ENCODE results near the gene NOB1. TPM values are rescaled to one million over a fixed set of nuclear protein-coding genes. Genes with fewer than 3 reads are reported as not detected.
"Not testable (repeated sequence)": the region's sequence is repeated elsewhere in the genome, so short reads cannot be mapped to it uniquely, and the experiment has no call there.

The NOB1 gene
- total RNA-seq, 1 donor from 2014 or later = 20.2 TPM

DNA sequence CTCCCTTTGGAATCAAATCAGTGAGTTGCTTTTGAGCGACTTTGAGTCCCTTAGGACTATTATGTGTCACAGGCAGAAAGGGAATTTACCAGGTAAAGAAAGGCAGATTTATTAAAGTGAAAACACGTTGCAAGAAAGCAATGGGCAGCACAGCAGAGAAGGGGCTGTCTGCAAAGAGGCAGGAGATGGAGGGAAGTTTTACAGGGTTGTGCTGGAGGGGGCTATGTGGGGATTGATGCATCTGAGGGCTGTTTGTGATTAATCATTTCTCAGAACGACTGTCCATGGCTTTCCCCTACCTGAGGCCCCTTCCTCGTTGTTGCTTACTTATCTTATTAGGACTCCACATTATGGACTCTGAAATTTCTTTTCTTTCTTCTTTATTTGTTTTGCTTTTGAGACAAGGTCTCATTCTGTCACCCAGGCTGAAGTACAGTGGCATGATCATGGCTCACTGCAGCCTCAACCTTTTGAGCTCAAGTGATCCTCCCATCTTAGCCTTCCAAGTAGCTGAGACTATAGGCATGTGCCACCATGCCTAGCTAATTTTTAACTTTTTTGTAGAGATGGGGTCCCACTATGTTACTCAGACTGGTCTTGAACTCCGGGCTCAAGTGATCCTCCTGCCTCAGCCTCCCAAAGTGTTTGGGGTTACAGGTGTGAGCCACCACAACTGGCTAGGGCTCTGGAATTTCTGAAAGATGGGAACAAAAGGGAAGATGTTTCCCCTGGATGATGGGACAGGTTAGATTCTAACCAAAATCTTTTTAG, 12.9 kb upstream of the NOB1 start:
- Histone ChIP-seq H3K4me1 (peaks cover 0 to 9% of the 10 kb centered on the region in 2 donors), H3K27me3 (no peaks in the 10 kb centered on the region), H3K27ac (no peak overlapping the region), H3K9me3 (no peaks in the 10 kb centered on the region), H3K36me3 (no peaks in the 10 kb centered on the region), H3K4me3 (no peak overlapping the region)
- intact Hi-C loops (cut with DNase I) = no loop called here
- TF ChIP-seq, protein P1, sequence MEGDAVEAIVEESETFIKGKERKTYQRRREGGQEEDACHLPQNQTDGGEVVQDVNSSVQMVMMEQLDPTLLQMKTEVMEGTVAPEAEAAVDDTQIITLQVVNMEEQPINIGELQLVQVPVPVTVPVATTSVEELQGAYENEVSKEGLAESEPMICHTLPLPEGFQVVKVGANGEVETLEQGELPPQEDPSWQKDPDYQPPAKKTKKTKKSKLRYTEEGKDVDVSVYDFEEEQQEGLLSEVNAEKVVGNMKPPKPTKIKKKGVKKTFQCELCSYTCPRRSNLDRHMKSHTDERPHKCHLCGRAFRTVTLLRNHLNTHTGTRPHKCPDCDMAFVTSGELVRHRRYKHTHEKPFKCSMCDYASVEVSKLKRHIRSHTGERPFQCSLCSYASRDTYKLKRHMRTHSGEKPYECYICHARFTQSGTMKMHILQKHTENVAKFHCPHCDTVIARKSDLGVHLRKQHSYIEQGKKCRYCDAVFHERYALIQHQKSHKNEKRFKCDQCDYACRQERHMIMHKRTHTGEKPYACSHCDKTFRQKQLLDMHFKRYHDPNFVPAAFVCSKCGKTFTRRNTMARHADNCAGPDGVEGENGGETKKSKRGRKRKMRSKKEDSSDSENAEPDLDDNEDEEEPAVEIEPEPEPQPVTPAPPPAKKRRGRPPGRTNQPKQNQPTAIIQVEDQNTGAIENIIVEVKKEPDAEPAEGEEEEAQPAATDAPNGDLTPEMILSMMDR (IDR thresholded peaks at IDR 0.05) = no peak
- DNase-seq (ENCODE audit: low spot score in 2 of 2) = no peak

DNA sequence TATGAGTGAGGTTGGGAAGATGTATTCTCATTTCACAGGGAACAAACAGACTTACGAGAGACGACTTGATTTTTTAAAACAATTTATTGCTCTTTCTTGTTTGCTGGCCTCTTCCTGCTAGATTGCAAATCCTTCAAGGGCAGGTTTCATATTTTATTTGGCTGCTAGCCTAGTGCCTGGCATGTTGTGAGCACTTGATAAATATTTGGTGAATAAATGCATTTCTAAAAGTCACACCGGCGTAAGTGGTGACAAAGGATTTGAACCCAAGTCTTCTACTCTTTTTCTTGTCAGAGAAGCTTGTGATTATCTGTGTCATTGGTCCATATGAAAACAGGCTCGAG, 8.8 kb upstream of the NOB1 start:
- Histone ChIP-seq H3K27me3 (no peaks in the 10 kb centered on the region), H3K4me1 (peaks cover 0 to 15% of the 10 kb centered on the region in 2 donors), H3K36me3 (no peaks in the 10 kb centered on the region), H3K9me3 (no peaks in the 10 kb centered on the region), H3K4me3 (peak overlapping the region; percentile 86 to 87), H3K27ac (peak overlapping the region; percentile 86 to 92)
- intact Hi-C loops (cut with DNase I) = no loop called here
- TF ChIP-seq, protein P1 (IDR thresholded peaks at IDR 0.05) = no peak
- DNase-seq (ENCODE audit: low spot score in 2 of 2) = no peak

DNA sequence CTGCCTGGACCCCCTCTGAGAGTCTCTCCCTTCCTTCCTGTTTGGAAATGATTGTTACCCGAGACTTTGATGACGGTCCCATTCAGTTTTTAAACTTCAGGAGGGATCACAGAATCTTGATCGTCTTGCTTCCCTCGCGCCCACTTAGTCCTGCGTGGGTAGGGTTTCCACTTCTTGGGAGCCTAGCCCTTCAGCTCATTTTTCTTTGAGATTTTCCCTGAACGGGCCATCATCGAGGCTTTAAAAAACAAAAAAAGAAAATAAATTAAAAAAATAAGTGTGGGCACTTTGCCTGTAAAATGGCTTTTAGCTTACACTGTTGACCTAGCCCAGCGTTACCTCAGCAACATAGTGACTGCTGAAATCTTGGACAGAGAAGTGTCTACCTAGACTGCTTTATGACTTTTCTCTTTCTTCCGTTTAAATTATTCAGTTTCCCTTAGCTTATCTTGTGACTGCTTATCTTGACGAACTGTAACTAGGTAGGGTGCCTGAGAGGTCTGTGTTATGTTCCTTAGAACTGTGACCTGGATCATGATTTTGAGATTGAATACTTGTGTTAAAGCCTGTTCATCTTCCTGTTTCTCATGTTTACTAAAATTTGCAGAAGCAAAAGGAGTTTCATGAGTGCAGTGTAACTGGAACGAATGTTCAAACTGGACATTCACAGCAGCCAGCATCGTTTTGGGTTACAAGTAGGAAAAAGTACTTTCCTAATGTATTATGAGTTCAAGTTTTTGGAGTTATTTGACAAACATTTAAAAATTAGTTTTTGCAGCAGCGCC, 8.3 kb upstream of the NOB1 start:
- TF ChIP-seq, protein P1 (IDR thresholded peaks at IDR 0.05) = no peak
- intact Hi-C loops (cut with DNase I) = no loop called here
- Histone ChIP-seq H3K27ac (peak overlapping the region; percentile 86 to 92), H3K36me3 (no peaks in the 10 kb centered on the region), H3K4me3 (peak overlapping the region; percentile 86 to 87), H3K27me3 (no peaks in the 10 kb centered on the region), H3K4me1 (peaks cover 0 to 15% of the 10 kb centered on the region in 2 donors), H3K9me3 (no peaks in the 10 kb centered on the region)
- DNase-seq (ENCODE audit: low spot score in 2 of 2) = no peak

DNA sequence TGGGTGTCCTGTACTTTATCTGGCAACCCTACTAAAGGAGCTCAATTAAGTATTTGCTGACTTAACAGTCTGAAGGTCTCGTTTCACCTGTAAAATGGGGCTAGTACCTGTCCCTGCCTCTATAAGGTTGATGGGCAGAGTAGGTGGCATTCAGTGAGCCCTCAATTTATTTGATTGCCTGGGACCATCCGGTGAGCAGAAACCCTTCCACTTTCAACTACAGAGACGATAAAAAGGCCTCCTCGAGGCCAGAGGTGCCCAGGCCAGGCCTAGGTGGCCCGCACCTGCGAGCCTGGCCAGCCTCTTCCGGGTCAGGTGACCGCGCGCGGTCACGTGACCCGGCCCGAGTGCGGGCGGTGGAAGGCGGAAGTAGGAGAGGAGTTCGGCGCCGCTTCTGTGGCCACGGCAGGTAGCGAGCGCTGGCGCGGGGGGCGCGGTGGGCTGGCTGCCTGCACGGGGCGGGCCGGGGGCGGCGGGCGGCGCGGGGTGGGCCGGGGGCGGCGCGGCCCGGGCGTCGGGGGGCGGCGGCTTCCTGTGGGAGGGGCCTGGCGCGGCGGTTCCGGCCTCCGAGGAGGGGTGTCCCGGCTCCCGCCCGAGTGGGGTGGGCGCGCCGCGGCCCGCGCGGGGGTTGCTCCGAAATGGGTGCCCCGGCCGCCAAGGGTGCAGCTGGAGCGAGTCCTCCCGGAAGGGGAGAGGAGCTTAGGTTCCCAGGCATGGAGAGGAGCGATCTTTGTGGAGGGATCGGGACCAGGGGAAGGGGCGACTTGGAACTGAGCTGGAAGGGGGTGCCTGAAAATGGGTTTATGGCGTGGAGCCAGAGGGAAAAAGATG, 7.5 kb upstream of the NOB1 start, which contains the start of gene WWP2:
WWP2 (plus strand) TSS at position 350 of the 831 bp plus-strand sequence. CDS start 24,679 bp downstream, outside the sequence.
- Histone ChIP-seq H3K4me1 (peaks cover 0 to 15% of the 10 kb centered on the region in 2 donors), H3K4me3 (peak within 1 kb of the TSS; percentile 86 to 87), H3K27me3 (no peaks in the 10 kb centered on the region), H3K36me3 (no peaks in the 10 kb centered on the region), H3K9me3 (no peaks in the 10 kb centered on the region), H3K27ac (peak within 1 kb of the TSS; percentile 86 to 92)
- TF ChIP-seq, protein P1 (IDR thresholded peaks at IDR 0.05) = no peak
- DNase-seq (ENCODE audit: low spot score in 2 of 2) = peak in 1 of 2 donors; percentile 84
- intact Hi-C loops (cut with DNase I) = no loop called here

DNA sequence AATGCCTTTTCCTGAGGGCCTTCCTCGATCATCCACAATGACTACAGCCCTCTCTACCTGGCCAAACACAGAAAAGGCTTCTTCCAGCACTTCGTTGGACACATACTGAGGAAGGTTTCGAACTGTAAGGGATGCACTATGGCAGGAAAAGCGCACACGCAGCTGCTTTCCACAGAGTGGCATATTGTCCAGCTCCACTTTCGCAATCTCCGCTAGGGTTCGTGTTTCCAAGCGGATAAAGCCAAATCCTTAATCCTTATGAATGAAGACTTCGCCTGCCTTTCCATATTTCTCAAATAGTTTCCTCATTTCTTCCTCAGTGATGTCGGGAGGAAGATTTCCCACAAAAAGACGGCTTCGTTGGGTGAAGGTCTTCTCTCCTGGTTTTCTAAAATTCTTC, 2.6 kb upstream of the NOB1 start:
- peaks cover 5 to 25% of the 10 kb centered on the region in 2 donors for H3K4me1 ChIP-seq
- DNase-seq (ENCODE audit: low spot score in 2 of 2); H3K36me3 ChIP-seq; H3K4me3 ChIP-seq; H3K27me3 ChIP-seq; H3K9me3 ChIP-seq; H3K27ac ChIP-seq: not testable (repeated sequence)
- intact Hi-C loops (cut with DNase I) = loop anchor here (10.0 kb wide), 1 partner anchor 193 kb away; the partner anchor contains the start of gene NFAT5

Measured in ascending aorta (tissue), 2 donors.